GM12878 (cell line): ENCODE measurements around the gene RASGRP3. TPM values are rescaled to one million over a fixed set of nuclear protein-coding genes. Genes with fewer than 3 reads are reported as not detected.

Source experiments
- CHD1 ChIP-seq: IDR thresholded peaks from 2 replicates; pipeline ENCODE4 v1.6.1; 2012; ENCODE audit warnings: low read depth, low read length, improper control_type of control experiment
- CHD2 ChIP-seq: IDR thresholded peaks from 2 replicates; pipeline ENCODE4 v1.6.1; 2011; ENCODE audit warnings: low read depth, low read length, improper control_type of control experiment, borderline replicate concordance
- ESRRA ChIP-seq: IDR thresholded peaks from 2 replicates; pipeline ENCODE4 v1.6.1; 2012; ENCODE audit warnings: mild to moderate bottlenecking, low read length, improper control_type of control experiment
- IRF4 ChIP-seq: IDR thresholded peaks from 2 replicates; pipeline ENCODE4 v1.6.1; 2011; ENCODE audit warnings: low read depth, low read length
- JUND ChIP-seq: IDR thresholded peaks from 2 replicates; pipeline ENCODE4 v1.6.1; 2012; ENCODE audit warnings: low read depth, mild to moderate bottlenecking, low read length, improper control_type of control experiment, moderate library complexity
- MXI1 ChIP-seq: fragments of 150-350 bp; IDR thresholded peaks from 2 replicates; pipeline ENCODE4 v1.6.1; 2011; ENCODE audit warnings: low read depth, mild to moderate bottlenecking, inconsistent platforms, low read length, improper control_type of control experiment
- RFX5 ChIP-seq: IDR thresholded peaks from 2 replicates; pipeline ENCODE4 v1.6.1; 2011; ENCODE audit warnings: low read depth, low read length, improper control_type of control experiment
- SIN3A ChIP-seq: IDR thresholded peaks from 2 replicates; pipeline ENCODE4 v1.6.1; 2012; ENCODE audit warnings: low read depth, low read length, improper control_type of control experiment
- SIX5 ChIP-seq: IDR thresholded peaks from 2 replicates; pipeline ENCODE4 v1.6.1; 2011; ENCODE audit warnings: mild to moderate bottlenecking, low read depth, low read length, moderate library complexity; ENCODE audit not compliant: severe bottlenecking
- SMAD5 ChIP-seq: IDR thresholded peaks from 2 replicates; pipeline ENCODE4 v1.6.1; 2016; ENCODE audit warnings: antibody characterized with exemption, low read depth
- TARDBP ChIP-seq: IDR thresholded peaks from 2 replicates; pipeline ENCODE4 v1.6.1; 2016; ENCODE audit warnings: borderline replicate concordance
- ZBED1 ChIP-seq: IDR thresholded peaks from 2 replicates; pipeline ENCODE4 v1.6.1; 2016; ENCODE audit warnings: borderline replicate concordance
- polyA plus RNA-seq, 11 experiments: library from polyadenylated mRNA; depleted of rRNA in 4 of 11; unstranded in 6 of 11; stranded (reverse) in 5 of 11; fragments of >200 nt; fragmentation: Nextera tagmentation in 4 of 11; fragmentation: Illumina TruSeq in 1 of 11; extraction: Ambion mirVana in 4 of 11; extraction: Trizol in 1 of 11; gene quantifications; 1 replicate in 1 of 11; 2 replicates in 10 of 11; pipeline versions ENCODE4 v1.2.1 to v1.2.3, GENCODE V29; 2011 to 2016; ENCODE audit warnings: inconsistent platforms in 2 of 11, missing spikeins in 2 of 11, low read depth in 1 of 11
- total RNA-seq, 4 experiments: library from RNA; depleted of rRNA in 3 of 4; stranded (reverse); fragments of >200 nt in 3 of 4; fragmentation: Illumina TruSeq in 1 of 4; extraction: Trizol in 1 of 4; gene quantifications; 2 replicates each; pipeline versions ENCODE4 v1.2.1 to v1.2.3, GENCODE V29; 2013 to 2021
- TF ChIP-seq, protein P1 (sequence below): IDR thresholded peaks from 2 replicates; pipeline ENCODE4 v1.6.1; 2012; ENCODE audit warnings: improper control_type of control experiment, low read depth, low read length; ENCODE audit not compliant: insufficient replicate concordance
- TF ChIP-seq, protein P2 (sequence below): fragments of 450-650 bp; formaldehyde crosslinking; IDR thresholded peaks from 2 replicates; pipeline ENCODE4 v1.4.0; 2022; ENCODE audit warnings: mild to moderate bottlenecking, moderate library complexity
- TF ChIP-seq, protein P3 (sequence below): fragments of 450-650 bp; IDR thresholded peaks from 2 replicates; pipeline ENCODE4 v1.6.1; 2018; ENCODE audit warnings: borderline replicate concordance, mild to moderate bottlenecking; ENCODE audit not compliant: partially characterized antibody
- TF ChIP-seq, protein P4 (sequence below): IDR thresholded peaks from 2 replicates; pipeline ENCODE4 v1.6.1; 2011; ENCODE audit warnings: borderline replicate concordance, low read depth, mild to moderate bottlenecking, moderate library complexity, low read length; ENCODE audit not compliant: insufficient read depth, poor library complexity, severe bottlenecking

Gene RASGRP3
- total and polyA plus RNA-seq, 10 of the 15 experiments (the other 5 are each of a cell fraction or from before 2014, with no cell fraction given) = 31.6 to 106 (median 64.7) TPM

DNA sequence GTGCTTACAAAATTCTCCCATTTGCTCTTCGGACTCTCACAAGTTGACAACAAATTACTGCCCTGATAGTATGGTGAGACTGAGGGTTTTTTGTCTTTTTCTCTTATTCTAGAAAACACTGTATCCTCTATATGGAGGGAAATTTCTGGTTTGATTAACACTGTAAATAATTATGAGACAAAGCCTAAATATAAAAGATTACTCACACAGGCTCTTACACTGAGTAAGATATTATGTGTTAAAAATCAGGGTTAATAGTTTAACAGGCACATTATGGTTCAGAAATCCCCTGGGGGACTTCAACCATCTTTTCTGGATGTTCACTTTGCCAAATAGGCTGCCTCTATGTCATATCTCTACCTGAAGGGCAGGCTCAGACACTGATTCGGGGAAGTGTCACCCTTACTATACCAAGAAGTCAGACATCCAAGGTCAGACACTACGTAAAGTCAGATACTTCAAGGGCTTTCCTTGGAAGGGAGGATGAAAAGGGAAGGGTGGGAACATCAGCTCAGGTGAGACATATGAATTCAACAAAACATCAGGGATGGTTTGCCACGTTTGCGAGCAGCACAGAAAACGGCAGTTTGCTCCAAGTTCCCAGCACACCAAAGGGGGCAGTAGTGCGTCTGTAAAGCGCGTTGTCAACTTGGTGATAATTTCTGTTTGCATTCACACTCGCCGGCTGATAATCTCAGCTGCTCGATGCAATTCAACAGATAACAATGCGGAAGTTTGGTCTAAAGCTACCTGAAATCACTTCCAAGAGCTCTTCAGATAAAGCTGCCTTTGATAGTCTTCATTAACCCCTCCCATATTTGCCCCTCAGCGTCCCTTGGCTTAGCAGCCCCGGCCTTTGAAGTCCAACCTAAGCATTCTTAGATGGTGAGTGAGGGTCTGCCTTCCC lies 972 bp upstream of the RASGRP3 start (continued):
- TF ChIP-seq, protein P1, sequence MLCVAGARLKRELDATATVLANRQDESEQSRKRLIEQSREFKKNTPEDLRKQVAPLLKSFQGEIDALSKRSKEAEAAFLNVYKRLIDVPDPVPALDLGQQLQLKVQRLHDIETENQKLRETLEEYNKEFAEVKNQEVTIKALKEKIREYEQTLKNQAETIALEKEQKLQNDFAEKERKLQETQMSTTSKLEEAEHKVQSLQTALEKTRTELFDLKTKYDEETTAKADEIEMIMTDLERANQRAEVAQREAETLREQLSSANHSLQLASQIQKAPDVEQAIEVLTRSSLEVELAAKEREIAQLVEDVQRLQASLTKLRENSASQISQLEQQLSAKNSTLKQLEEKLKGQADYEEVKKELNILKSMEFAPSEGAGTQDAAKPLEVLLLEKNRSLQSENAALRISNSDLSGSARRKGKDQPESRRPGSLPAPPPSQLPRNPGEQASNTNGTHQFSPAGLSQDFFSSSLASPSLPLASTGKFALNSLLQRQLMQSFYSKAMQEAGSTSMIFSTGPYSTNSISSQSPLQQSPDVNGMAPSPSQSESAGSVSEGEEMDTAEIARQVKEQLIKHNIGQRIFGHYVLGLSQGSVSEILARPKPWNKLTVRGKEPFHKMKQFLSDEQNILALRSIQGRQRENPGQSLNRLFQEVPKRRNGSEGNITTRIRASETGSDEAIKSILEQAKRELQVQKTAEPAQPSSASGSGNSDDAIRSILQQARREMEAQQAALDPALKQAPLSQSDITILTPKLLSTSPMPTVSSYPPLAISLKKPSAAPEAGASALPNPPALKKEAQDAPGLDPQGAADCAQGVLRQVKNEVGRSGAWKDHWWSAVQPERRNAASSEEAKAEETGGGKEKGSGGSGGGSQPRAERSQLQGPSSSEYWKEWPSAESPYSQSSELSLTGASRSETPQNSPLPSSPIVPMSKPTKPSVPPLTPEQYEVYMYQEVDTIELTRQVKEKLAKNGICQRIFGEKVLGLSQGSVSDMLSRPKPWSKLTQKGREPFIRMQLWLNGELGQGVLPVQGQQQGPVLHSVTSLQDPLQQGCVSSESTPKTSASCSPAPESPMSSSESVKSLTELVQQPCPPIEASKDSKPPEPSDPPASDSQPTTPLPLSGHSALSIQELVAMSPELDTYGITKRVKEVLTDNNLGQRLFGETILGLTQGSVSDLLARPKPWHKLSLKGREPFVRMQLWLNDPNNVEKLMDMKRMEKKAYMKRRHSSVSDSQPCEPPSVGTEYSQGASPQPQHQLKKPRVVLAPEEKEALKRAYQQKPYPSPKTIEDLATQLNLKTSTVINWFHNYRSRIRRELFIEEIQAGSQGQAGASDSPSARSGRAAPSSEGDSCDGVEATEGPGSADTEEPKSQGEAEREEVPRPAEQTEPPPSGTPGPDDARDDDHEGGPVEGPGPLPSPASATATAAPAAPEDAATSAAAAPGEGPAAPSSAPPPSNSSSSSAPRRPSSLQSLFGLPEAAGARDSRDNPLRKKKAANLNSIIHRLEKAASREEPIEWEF = no peak
- TF ChIP-seq JUND (no peak), SIX5 (no peak), CHD1 (0 out of 2 replicates have a peak, but pooled peaks have one; percentile 20), SIN3A (peak; percentile 90), TARDBP (0 out of 2 replicates have a peak, but pooled peaks have one; percentile 1), IRF4 (peak; percentile 37; the same call in 1 of the 2 replicates), SMAD5 (peak; percentile 59; the same call in 1 of the 2 replicates), ESRRA (0 out of 2 replicates have a peak, but pooled peaks have one; percentile 40), CHD2 (peak; percentile 48; the same call in 1 of the 2 replicates), RFX5 (no peak), ZBED1 (peak; percentile 62; the same call in 1 of the 2 replicates), MXI1 (peak; percentile 56)
- TF ChIP-seq, protein P2, sequence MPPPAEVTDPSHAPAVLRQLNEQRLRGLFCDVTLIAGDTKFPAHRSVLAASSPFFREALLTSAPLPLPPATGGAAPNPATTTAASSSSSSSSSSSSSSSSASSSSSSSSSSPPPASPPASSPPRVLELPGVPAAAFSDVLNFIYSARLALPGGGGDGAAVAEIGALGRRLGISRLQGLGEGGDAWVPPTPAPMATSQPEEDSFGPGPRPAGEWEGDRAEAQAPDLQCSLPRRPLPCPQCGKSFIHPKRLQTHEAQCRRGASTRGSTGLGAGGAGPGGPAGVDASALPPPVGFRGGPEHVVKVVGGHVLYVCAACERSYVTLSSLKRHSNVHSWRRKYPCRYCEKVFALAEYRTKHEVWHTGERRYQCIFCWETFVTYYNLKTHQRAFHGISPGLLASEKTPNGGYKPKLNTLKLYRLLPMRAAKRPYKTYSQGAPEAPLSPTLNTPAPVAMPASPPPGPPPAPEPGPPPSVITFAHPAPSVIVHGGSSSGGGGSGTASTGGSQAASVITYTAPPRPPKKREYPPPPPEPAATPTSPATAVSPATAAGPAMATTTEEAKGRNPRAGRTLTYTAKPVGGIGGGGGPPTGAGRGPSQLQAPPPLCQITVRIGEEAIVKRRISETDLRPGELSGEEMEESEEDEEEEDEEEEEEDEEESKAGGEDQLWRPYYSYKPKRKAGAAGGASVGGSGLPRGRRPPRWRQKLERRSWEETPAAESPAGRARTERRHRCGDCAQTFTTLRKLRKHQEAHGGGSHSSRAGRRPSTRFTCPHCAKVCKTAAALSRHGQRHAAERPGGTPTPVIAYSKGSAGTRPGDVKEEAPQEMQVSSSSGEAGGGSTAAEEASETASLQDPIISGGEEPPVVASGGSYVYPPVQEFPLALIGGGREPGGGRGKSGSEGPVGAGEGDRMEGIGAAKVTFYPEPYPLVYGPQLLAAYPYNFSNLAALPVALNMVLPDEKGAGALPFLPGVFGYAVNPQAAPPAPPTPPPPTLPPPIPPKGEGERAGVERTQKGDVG (CRISPR knock-in tag) = no peak
- TF ChIP-seq, protein P3, sequence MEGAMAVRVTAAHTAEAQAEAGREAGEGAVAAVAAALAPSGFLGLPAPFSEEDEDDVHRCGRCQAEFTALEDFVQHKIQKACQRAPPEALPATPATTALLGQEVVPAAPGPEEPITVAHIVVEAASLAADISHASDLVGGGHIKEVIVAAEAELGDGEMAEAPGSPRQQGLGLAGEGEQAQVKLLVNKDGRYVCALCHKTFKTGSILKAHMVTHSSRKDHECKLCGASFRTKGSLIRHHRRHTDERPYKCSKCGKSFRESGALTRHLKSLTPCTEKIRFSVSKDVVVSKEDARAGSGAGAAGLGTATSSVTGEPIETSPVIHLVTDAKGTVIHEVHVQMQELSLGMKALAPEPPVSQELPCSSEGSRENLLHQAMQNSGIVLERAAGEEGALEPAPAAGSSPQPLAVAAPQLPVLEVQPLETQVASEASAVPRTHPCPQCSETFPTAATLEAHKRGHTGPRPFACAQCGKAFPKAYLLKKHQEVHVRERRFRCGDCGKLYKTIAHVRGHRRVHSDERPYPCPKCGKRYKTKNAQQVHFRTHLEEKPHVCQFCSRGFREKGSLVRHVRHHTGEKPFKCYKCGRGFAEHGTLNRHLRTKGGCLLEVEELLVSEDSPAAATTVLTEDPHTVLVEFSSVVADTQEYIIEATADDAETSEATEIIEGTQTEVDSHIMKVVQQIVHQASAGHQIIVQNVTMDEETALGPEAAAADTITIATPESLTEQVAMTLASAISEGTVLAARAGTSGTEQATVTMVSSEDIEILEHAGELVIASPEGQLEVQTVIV = no peak
- TF ChIP-seq, protein P4, sequence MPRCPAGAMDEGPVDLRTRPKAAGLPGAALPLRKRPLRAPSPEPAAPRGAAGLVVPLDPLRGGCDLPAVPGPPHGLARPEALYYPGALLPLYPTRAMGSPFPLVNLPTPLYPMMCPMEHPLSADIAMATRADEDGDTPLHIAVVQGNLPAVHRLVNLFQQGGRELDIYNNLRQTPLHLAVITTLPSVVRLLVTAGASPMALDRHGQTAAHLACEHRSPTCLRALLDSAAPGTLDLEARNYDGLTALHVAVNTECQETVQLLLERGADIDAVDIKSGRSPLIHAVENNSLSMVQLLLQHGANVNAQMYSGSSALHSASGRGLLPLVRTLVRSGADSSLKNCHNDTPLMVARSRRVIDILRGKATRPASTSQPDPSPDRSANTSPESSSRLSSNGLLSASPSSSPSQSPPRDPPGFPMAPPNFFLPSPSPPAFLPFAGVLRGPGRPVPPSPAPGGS = peak; percentile 6
